Measurements from ENCODE around the gene NCBP2. TPM values are rescaled to one million over a fixed set of nuclear protein-coding genes. Genes with fewer than 3 reads are reported as not detected.
A peak's percentile ranks its signal among the peaks of the same experiment; 100 is the strongest.

Gene NCBP2
- total RNA-seq, 1 donor from 2014 or later: 81.2 TPM

GRCh38 chr3:196979545-196979944, 37.2 kb upstream of the NCBP2 start:
- no peak for TF ChIP-seq CTCF (conservative IDR thresholded peaks at IDR 0.05)
- H3K9me3 Mint-ChIP-seq: peaks cover 13% of the 10 kb centered on the region
- peaks cover 26% of the 10 kb centered on the region for H3K27me3 Mint-ChIP-seq
- DNase-seq (ENCODE audit: extremely low spot score, unreplicated experiment): no peak
- no peaks in the 10 kb centered on the region for H3K36me3 Mint-ChIP-seq
- no peak overlapping the region for H3K4me3 Mint-ChIP-seq
- H3K4me1 Mint-ChIP-seq (ENCODE audit: unreplicated experiment): peaks cover 7% of the 10 kb centered on the region
- no peak overlapping the region for H3K27ac Mint-ChIP-seq

- peaks cover 7% of the 10 kb centered on the region for H3K4me1 Mint-ChIP-seq (ENCODE audit: unreplicated experiment)
- DNase-seq (ENCODE audit: extremely low spot score, unreplicated experiment): no peak
- no peak overlapping the region for H3K27ac Mint-ChIP-seq
- no peak overlapping the region for H3K4me3 Mint-ChIP-seq
- no peak for TF ChIP-seq CTCF (conservative IDR thresholded peaks at IDR 0.05)
- H3K27me3 Mint-ChIP-seq: peaks cover 23% of the 10 kb centered on the region
- no peaks in the 10 kb centered on the region for H3K36me3 Mint-ChIP-seq
- peaks cover 6% of the 10 kb centered on the region for H3K9me3 Mint-ChIP-seq
Measured at GRCh38 chr3:196976941-196977340, 34.6 kb upstream of the NCBP2 start.

GRCh38 chr3:196975349-196975748, 33.0 kb upstream of the NCBP2 start:
- peaks cover 7% of the 10 kb centered on the region for H3K4me1 Mint-ChIP-seq (ENCODE audit: unreplicated experiment)
- H3K4me3 Mint-ChIP-seq: no peak overlapping the region
- H3K36me3 Mint-ChIP-seq: no peaks in the 10 kb centered on the region
- no peak overlapping the region for H3K27ac Mint-ChIP-seq
- DNase-seq (ENCODE audit: extremely low spot score, unreplicated experiment): no peak
- TF ChIP-seq CTCF (conservative IDR thresholded peaks at IDR 0.05): no peak
- peaks cover 31% of the 10 kb centered on the region for H3K27me3 Mint-ChIP-seq
- no peaks in the 10 kb centered on the region for H3K9me3 Mint-ChIP-seq

GRCh38 chr3:196974661-196975060, 32.3 kb upstream of the NCBP2 start:
- no peak for DNase-seq (ENCODE audit: extremely low spot score, unreplicated experiment)
- no peak for TF ChIP-seq CTCF (conservative IDR thresholded peaks at IDR 0.05)

GRCh38 chr3:196971094-196971698, 28.9 kb upstream of the NCBP2 start:
- no peak for TF ChIP-seq CTCF (conservative IDR thresholded peaks at IDR 0.05)
- no peaks in the 10 kb centered on the region for H3K9me3 Mint-ChIP-seq
- no peaks in the 10 kb centered on the region for H3K4me1 Mint-ChIP-seq (ENCODE audit: unreplicated experiment)
- peaks cover 42% of the 10 kb centered on the region for H3K27me3 Mint-ChIP-seq
- no peaks in the 10 kb centered on the region for H3K36me3 Mint-ChIP-seq
- peak overlapping the region; percentile 84 for H3K4me3 Mint-ChIP-seq
- H3K27ac Mint-ChIP-seq: peak overlapping the region; percentile 50
- DNase-seq (ENCODE audit: extremely low spot score, unreplicated experiment): no peak

More at GRCh38 chr3:196974661-196975060, 32.3 kb upstream of the NCBP2 start:
- Mint-ChIP-seq H3K4me1 (ENCODE audit: unreplicated experiment) (peaks cover 7% of the 10 kb centered on the region), H3K9me3 (no peaks in the 10 kb centered on the region), H3K4me3 (no peak overlapping the region), H3K27ac (no peak overlapping the region), H3K27me3 (peaks cover 35% of the 10 kb centered on the region), H3K36me3 (no peaks in the 10 kb centered on the region)

All from type B pancreatic cell (in vitro differentiated cells).